Stimulated activated CD4-positive, alpha-beta T cell treated with anti-CD3 and anti-CD28 coated beads, Interleukin-15, amount 100 ng/mL, for 1 hour (primary cell): ENCODE data around the gene SGMS2.
"Not testable (repeated sequence)": the region's sequence is repeated elsewhere in the genome, so short reads cannot be mapped to it uniquely, and the experiment has no call there.

Experiments
- DNase-seq, 2 donors: peaks; one replicate each; pipeline ENCODE4 v3.0.0-alpha.2; 2020; ENCODE audit warnings: low read depth in 1 of 2, low spot score in 1 of 2

SGMS2 gene

GRCh38 chr4:107863850-107864371 is 39.2 kb downstream of the SGMS2 start:
- no peak for DNase-seq

- DNase-seq: no peak
Measured at GRCh38 chr4:107866726-107867125, 42.0 kb downstream of the SGMS2 start.

GRCh38 chr4:107870236-107870635 is 45.5 kb downstream of the SGMS2 start:
- DNase-seq: no peak

- DNase-seq: no peak
Measured at GRCh38 chr4:107870916-107871786, 46.4 kb downstream of the SGMS2 start.

- DNase-seq: no peak
Measured at GRCh38 chr4:107874024-107874423, 49.3 kb downstream of the SGMS2 start.

GRCh38 chr4:107876099-107876498 is 51.4 kb downstream of the SGMS2 start:
- no peak for DNase-seq

GRCh38 chr4:107877361-107877760 is 52.6 kb downstream of the SGMS2 start:
- no peak for DNase-seq

- no peak for DNase-seq
Measured at GRCh38 chr4:107885865-107886264, 61.1 kb downstream of the SGMS2 start.

GRCh38 chr4:107888237-107888636 is 63.5 kb downstream of the SGMS2 start:
- DNase-seq: no peak

- no peak for DNase-seq
Measured at GRCh38 chr4:107890779-107891178, 66.0 kb downstream of the SGMS2 start.

GRCh38 chr4:107891299-107891698 is 66.6 kb downstream of the SGMS2 start:
- no peak for DNase-seq

GRCh38 chr4:107893171-107894137 is 68.7 kb downstream of the SGMS2 start:
- DNase-seq: no peak

- no peak for DNase-seq
Measured at GRCh38 chr4:107894138-107894603, 69.4 kb downstream of the SGMS2 start.

GRCh38 chr4:107896158-107896645 is 71.5 kb downstream of the SGMS2 start:
- no peak for DNase-seq

- no peak for DNase-seq
Measured at GRCh38 chr4:107896646-107897045, 71.9 kb downstream of the SGMS2 start.

- no peak for DNase-seq
Measured at GRCh38 chr4:107897823-107898222, 73.1 kb downstream of the SGMS2 start.

- no peak for DNase-seq
Measured at GRCh38 chr4:107900067-107900466, 75.3 kb downstream of the SGMS2 start.

GRCh38 chr4:107900508-107900907 is 75.8 kb downstream of the SGMS2 start:
- no peak for DNase-seq

- DNase-seq: no peak
Measured at GRCh38 chr4:107901213-107901934, 76.6 kb downstream of the SGMS2 start.

GRCh38 chr4:107902715-107903114 is 78.0 kb downstream of the SGMS2 start:
- no peak for DNase-seq

- DNase-seq: not testable (repeated sequence)
Measured at GRCh38 chr4:107905082-107905481, 80.3 kb downstream of the SGMS2 start.
